Measurements from ENCODE around the gene PUM2.

PUM2 gene

DNA sequence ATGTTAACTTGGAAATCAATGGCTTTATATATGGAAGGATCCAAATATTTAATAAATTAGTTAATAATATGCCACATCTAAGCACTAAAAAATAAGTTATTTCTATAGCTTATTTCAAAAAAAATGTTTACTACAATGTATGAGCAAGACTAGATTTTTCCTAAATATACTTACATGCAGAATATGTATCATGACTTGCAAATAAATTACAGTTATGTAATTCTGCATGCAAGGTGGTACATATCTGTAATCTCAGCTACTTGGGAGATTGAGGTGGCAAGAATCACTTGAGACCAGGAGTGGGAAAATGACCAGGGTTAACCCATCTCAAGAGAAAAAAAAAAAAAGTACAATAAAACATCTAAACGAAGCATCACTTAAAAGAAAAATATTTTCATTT is 11.6 kb downstream of the PUM2 start:
- Mint-ChIP-seq H3K9me3 (no peaks in the 10 kb centered on the region), H3K4me1 (peaks cover 46% of the 10 kb centered on the region), H3K27ac (no peak overlapping the region), H3K4me3 (no peak overlapping the region), H3K36me3 (peaks cover 4% of the 10 kb centered on the region), H3K27me3 (no peaks in the 10 kb centered on the region)
- no peak for DNase-seq (ENCODE audit: low spot score in 2 of 2)
- no peak for ATAC-seq (ENCODE audit: low read depth)

DNA sequence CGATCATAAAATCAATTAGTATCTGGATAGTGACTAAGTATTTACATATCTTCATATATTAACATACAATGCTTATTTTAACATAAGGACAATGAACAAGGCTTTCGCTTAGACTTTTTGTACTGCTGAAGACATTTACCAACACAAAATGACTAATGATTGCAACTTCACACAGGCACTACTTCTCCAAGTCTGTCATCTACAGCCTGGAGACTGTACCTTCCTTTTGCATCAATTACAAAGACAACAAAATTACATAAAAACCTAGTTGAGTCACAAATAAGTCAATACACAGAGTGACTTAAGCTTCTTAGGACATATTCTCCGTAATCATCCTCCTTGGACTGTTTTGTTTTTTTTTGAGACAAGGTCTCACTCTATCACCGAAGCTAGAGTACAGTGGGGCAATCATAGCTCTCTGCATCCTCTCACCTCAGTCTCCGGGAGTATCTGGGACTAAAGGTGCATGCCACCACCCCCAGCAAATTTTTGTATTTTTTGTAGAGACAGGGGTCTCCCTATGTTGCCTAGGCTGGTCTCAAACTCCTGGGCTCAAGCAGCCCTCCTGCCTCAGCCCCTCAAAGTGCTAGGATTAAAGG is 15.9 kb downstream of the PUM2 start:
- Mint-ChIP-seq H3K4me1 (peaks cover 56% of the 10 kb centered on the region), H3K9me3 (peaks cover 7% of the 10 kb centered on the region), H3K36me3 (peaks cover 22% of the 10 kb centered on the region), H3K27ac (peak overlapping the region; percentile 91), H3K4me3 (peak overlapping the region; percentile 52), H3K27me3 (no peaks in the 10 kb centered on the region)
- ATAC-seq (ENCODE audit: low read depth) = no peak
- DNase-seq (ENCODE audit: low spot score in 2 of 2) = no peak

DNA sequence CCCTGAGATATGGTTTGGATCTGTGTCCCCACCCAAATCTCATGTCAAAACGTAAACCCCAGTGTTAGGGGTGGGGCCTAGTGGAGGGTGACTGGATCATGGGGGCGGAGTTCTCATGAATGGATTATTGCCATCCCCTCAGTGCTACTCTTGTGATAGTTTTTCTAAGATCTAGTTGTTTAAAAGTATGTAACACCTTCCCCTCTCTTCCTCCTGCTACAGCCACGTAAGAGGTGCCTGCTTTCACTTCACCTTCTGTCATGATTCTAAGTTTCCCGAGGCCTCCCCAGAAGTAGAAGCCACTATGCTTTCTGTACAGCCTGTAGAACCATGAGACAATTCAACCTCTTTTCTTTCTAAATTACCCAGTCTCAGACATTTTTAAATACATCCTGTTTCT is 16.9 kb downstream of the PUM2 start:
- Mint-ChIP-seq H3K27ac (peak overlapping the region; percentile 92), H3K36me3 (peaks cover 27% of the 10 kb centered on the region), H3K27me3 (no peaks in the 10 kb centered on the region), H3K4me1 (peaks cover 55% of the 10 kb centered on the region), H3K9me3 (peaks cover 7% of the 10 kb centered on the region), H3K4me3 (peak overlapping the region; percentile 45)
- peak; percentile 77 for ATAC-seq (ENCODE audit: low read depth)
- peak in 1 of 2 donors; percentile 10 for DNase-seq (ENCODE audit: low spot score in 2 of 2)

DNA sequence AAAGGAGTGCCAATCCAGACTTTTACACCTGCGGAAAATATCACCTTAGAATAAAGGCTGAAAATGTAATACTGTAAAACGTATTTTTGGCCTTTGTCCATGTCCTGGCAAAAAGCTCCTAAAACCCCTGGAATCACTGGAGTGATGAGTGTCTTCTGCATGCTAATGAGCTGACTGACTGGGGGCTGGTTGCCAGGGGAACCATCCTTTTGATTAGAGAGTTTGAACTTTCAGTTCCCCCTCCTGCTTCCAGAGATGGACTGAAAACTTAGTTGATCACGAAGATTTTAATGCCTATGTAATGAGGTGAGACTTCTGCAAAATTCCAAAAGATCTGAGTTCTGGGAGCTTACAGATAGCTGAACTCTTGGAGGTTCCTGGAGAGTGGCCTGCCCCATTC is 20.5 kb downstream of the PUM2 start:
- Mint-ChIP-seq H3K27ac (peak overlapping the region; percentile 65), H3K36me3 (peaks cover 26% of the 10 kb centered on the region), H3K4me1 (peaks cover 36% of the 10 kb centered on the region), H3K9me3 (peaks cover 7% of the 10 kb centered on the region), H3K4me3 (no peak overlapping the region), H3K27me3 (no peaks in the 10 kb centered on the region)
- ATAC-seq (ENCODE audit: low read depth) = peak; percentile 67
- peak in 1 of 2 donors; percentile 22 for DNase-seq (ENCODE audit: low spot score in 2 of 2)

DNA sequence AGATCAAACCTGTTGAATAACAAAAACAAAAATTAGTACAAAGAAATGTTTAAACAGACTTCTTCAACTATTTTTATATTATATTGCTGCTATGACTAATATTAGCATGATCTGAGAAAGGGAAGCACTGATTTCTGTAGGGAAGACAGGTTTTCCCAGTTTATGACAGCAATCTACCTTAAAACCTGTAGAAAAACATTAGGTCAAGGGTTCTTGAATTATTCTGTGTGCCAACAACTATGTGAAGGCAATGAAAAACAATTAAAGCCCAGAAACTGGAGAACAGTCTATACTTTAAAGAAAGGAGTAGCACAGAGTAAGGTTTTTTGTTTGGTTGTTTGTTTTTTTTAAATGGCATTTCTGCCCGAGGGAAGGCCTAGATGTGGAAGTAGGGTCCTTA is 23.3 kb downstream of the PUM2 start:
- H3K9me3 Mint-ChIP-seq = peaks cover 7% of the 10 kb centered on the region
- peaks cover 33% of the 10 kb centered on the region for H3K36me3 Mint-ChIP-seq
- peak overlapping the region; percentile 48 for H3K27ac Mint-ChIP-seq
- DNase-seq (ENCODE audit: low spot score in 2 of 2) (no peak), ATAC-seq (ENCODE audit: low read depth) (no peak)
- H3K4me3 Mint-ChIP-seq = no peak overlapping the region
- H3K27me3 Mint-ChIP-seq = no peaks in the 10 kb centered on the region
- H3K4me1 Mint-ChIP-seq = peaks cover 27% of the 10 kb centered on the region

DNA sequence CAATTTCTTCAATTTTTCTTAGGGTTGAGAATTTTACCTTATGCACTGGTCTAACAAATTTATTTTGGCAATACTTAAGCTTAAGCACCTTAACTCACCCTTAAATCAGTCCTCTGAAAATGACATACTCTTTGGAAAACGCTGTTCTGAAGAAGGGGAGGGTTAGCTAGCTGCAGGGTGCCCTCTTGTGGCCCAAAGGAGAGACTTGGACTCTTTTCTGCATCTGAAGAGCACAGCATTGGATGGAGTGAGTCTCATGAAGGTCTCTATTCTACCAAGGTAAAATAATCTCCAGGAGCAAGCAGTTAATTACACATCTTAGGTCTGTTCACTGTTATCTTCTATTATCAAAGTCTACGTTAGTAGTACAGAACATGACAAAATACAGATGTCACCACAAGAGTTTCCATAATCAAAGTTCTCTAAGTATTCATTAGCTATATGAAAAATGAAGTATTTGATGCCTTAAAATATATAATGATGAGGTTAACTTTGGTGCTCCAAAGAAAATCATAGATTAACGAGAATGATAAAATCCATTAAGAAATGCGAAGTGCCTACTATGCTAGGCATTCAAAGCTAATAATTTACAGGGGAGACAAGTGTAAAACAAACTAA is 24.4 kb downstream of the PUM2 start:
- ATAC-seq (ENCODE audit: low read depth) (peak; percentile 69), DNase-seq (ENCODE audit: low spot score in 2 of 2) (peak in 1 of 2 donors; percentile 33)
- H3K27me3 Mint-ChIP-seq = no peaks in the 10 kb centered on the region
- no peak overlapping the region for H3K4me3 Mint-ChIP-seq
- H3K4me1 Mint-ChIP-seq = peaks cover 30% of the 10 kb centered on the region
- H3K9me3 Mint-ChIP-seq = peaks cover 6% of the 10 kb centered on the region
- H3K27ac Mint-ChIP-seq = peak overlapping the region; percentile 48
- peaks cover 32% of the 10 kb centered on the region for H3K36me3 Mint-ChIP-seq

DNA sequence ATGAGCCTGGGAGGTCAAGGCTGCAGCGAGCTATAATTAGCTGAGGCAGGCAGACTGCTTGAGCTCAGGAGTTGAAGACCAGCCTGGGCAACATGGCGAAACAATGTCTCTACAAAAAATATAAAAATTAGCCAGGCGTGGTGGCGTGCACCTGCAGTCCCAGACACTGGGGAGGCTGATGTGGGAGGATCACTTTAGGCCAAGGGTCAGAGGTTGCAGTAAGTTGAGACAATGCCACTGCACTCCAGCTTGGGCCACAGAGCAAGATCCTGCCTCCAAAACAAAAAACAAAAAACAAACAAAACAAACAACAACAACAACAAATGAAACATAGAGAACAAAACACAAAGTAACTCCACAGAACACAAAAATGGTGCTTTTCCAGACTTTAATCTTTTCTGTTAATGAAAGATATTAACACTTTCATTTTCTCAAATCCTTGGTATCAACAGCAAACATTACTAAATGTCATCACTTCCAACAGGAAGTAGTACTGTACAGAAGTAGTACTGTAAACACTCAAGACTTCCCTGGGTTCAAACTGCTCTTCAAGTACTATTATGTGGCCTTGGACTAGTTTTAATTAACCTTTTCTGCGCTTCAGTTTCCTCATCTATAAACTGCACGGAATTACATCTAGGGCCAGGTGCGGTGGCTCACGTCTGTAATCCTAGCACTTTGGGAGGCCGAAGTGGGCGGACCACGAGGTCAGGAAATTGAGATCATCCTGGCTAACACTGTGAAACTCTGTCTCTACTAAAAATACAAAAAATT is 27.9 kb downstream of the PUM2 start:
- H3K27ac Mint-ChIP-seq = no peak overlapping the region
- H3K4me1 Mint-ChIP-seq = peaks cover 23% of the 10 kb centered on the region
- no peak overlapping the region for H3K4me3 Mint-ChIP-seq
- H3K36me3 Mint-ChIP-seq = peaks cover 23% of the 10 kb centered on the region
- DNase-seq (ENCODE audit: low spot score in 2 of 2) = no peak
- ATAC-seq (ENCODE audit: low read depth) = no peak
- no peaks in the 10 kb centered on the region for H3K9me3 Mint-ChIP-seq
- no peaks in the 10 kb centered on the region for H3K27me3 Mint-ChIP-seq

DNA sequence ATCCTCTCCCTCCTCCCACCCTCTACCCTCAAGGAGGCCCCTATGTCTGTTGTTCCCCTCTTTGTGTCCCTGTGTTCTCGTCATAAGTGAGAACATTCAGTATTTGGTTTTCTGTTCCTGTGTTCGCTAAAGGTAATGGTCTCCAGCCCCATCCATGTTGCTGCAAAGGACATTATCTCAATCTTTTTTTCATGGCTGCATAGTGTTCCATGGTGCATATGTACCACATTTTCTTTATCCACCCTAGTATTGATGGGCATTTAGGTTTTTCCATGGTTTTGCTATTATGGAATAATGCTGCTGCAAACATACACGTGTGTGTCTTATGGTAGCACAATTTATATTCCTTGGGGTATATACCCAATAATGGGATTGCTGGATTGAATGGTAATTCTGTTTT is 33.0 kb downstream of the PUM2 start:
- Mint-ChIP-seq H3K4me3 (no peak overlapping the region), H3K4me1 (peaks cover 20% of the 10 kb centered on the region), H3K36me3 (peaks cover 33% of the 10 kb centered on the region), H3K9me3 (no peaks in the 10 kb centered on the region), H3K27me3 (no peaks in the 10 kb centered on the region), H3K27ac (no peak overlapping the region)
- ATAC-seq (ENCODE audit: low read depth) = no peak
- DNase-seq (ENCODE audit: low spot score in 2 of 2) = no peak

DNA sequence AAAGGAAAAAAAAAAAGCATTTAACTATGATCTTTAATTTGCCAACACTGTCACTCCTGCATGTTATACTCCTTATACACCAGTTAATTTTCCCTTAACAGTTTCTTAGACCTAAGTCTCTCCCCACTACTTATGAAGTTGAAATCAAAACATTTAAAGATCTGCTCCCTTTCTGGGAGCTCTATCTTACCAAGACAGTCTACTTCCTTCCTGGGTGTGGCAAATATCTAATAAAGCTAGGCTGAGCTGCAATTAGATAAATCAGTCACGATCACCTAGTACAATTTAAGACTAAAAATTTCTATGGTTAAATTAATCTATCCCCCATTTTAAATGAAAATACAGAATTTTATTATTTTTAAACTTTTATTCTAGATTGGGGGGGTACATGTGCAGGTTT is 33.4 kb downstream of the PUM2 start:
- H3K4me3 Mint-ChIP-seq = no peak overlapping the region
- no peaks in the 10 kb centered on the region for H3K27me3 Mint-ChIP-seq
- H3K9me3 Mint-ChIP-seq = no peaks in the 10 kb centered on the region
- peaks cover 31% of the 10 kb centered on the region for H3K36me3 Mint-ChIP-seq
- peak overlapping the region; percentile 6 for H3K27ac Mint-ChIP-seq
- ATAC-seq (ENCODE audit: low read depth) = no peak
- no peak for DNase-seq (ENCODE audit: low spot score in 2 of 2)
- peaks cover 20% of the 10 kb centered on the region for H3K4me1 Mint-ChIP-seq

DNA sequence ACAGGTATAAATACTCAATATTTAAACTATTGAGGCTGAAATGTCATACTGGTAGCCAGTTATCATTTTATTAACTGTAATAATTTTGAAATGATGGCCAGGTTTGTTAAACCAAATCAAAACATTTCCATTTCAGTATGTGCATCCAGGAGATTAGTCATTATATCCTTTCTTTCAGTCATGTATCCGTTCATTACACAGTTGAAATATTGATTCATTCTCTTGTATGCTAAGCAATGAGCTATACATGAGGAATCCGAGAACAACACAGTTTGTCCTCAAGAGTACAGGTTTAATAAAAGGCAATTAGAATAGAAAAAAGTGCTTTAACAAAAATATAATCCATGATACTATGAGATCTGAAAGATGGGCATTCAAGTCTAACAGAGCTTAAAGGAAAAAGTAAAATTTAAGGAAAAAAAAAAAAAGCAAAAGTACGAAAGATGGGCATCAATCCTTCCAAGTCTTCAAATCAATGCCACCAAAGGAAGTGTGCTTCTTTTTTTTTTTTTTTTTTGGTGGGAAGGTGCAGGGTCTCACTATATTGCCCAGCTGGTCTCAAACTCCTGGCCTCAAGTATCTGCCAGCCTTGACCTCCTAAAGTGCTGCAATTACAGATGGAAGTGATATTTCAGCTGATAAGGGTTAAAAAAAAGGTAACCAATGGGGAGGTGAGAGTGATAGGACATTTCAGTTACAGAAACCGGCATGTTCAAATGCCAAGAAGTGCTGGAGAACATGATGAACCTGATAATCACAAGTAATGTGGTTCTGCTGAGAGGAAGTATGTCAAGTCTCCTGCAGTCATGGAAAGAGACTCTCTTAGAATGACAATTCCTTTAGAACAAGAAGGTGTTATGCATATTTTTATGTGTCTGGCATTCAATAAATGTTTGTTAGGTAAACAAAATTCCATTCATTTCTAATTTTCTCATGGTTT is 35.8 kb downstream of the PUM2 start:
- Mint-ChIP-seq H3K27ac (no peak overlapping the region), H3K4me1 (peaks cover 10% of the 10 kb centered on the region), H3K9me3 (no peaks in the 10 kb centered on the region), H3K4me3 (no peak overlapping the region), H3K27me3 (no peaks in the 10 kb centered on the region), H3K36me3 (peaks cover 29% of the 10 kb centered on the region)
- no peak for DNase-seq (ENCODE audit: low spot score in 2 of 2)
- ATAC-seq (ENCODE audit: low read depth) = no peak

DNA sequence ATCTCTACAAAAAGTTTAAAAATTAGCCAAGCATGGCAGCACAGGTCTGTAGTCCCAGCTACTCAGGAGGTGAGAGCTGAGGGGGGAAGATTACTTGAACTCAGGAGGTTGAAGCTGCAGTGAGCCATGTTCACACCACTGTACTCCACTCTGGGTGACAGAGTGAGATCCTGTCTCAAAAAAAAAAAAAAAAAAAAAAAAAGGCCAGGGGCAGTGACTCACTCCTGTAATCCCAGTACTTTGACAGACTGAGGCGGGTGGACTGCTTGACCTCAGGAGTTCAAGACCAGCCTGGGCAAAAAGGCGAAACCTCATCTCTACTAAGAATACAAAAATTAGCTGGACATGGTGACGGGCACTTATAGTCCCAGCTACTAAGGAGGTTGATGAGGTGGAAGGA is 37.0 kb downstream of the PUM2 start:
- H3K27ac Mint-ChIP-seq = no peak overlapping the region
- DNase-seq (ENCODE audit: low spot score in 2 of 2) (no peak), ATAC-seq (ENCODE audit: low read depth) (no peak)
- H3K4me3 Mint-ChIP-seq = no peak overlapping the region
- no peaks in the 10 kb centered on the region for H3K9me3 Mint-ChIP-seq
- peaks cover 24% of the 10 kb centered on the region for H3K36me3 Mint-ChIP-seq
- H3K4me1 Mint-ChIP-seq = peaks cover 5% of the 10 kb centered on the region
- no peaks in the 10 kb centered on the region for H3K27me3 Mint-ChIP-seq

DNA sequence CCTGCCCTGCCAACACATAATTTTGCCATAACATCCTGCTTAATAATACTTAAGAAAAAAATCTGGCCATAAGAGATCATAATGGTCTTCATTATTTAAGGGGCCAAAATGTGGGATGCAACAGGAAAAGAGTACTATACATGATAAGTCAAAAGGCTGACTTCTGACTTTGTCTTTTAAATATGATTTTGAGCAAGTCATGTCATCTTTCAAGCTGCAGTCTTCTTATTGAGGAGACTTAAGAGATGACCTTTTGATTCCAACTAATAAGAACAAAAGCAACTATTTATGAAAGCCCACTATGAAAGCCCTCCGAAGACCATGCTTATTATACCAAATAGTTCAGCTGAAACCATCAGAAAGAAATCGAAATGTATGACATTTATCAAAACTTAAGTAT is 41.6 kb downstream of the PUM2 start:
- Mint-ChIP-seq H3K4me3 (no peak overlapping the region), H3K27me3 (no peaks in the 10 kb centered on the region), H3K9me3 (no peaks in the 10 kb centered on the region), H3K27ac (no peak overlapping the region), H3K4me1 (no peaks in the 10 kb centered on the region), H3K36me3 (peaks cover 16% of the 10 kb centered on the region)
- ATAC-seq (ENCODE audit: low read depth) (no peak), DNase-seq (ENCODE audit: low spot score in 2 of 2) (no peak)

DNA sequence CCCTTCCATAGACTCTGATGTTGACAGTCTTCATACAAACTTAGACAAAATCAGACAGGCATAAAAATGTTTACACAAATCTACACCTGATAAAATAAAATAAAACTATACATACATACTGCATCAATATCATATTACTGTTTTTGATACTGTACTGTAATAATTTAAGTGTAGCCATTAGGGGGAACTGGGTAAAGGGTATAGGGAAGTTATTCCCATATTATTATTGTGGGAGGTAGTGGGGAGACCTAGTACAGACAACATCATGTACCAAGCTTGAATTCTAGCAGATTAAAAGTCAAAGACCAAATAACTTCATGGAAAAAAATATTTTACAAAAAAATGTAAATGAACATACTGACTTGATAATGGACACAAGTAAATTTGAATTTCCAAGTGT is 43.3 kb downstream of the PUM2 start:
- Mint-ChIP-seq H3K27ac (no peak overlapping the region), H3K4me1 (no peaks in the 10 kb centered on the region), H3K4me3 (no peak overlapping the region), H3K27me3 (no peaks in the 10 kb centered on the region), H3K9me3 (no peaks in the 10 kb centered on the region), H3K36me3 (peaks cover 21% of the 10 kb centered on the region)
- DNase-seq (ENCODE audit: low spot score in 2 of 2) (no peak), ATAC-seq (ENCODE audit: low read depth) (no peak)

DNA sequence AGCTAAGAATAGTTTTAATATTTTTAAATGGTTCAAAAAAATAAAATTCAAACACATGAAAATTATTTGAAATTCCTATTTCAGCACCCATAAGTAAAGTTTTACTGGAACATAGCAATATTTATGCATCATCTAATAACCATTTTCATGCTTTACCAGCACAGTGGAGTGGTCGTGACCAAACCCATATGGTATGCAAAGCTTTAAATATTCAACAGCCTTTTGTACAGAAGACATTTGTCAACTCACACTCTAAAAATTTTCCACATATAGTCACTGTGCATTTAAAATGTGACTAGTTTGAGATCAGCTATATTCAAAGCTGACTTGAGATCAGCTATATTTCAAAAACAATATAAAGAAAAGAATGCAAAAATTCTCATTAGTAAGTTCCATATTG is 46.2 kb downstream of the PUM2 start:
- Mint-ChIP-seq H3K4me3 (no peak overlapping the region), H3K27ac (no peak overlapping the region), H3K27me3 (no peaks in the 10 kb centered on the region), H3K9me3 (no peaks in the 10 kb centered on the region), H3K36me3 (peaks cover 19% of the 10 kb centered on the region), H3K4me1 (no peaks in the 10 kb centered on the region)
- DNase-seq (ENCODE audit: low spot score in 2 of 2) (no peak), ATAC-seq (ENCODE audit: low read depth) (no peak)

Measured in memory B cell (primary cell).